Measurements from ENCODE around the gene LILRA5.

DNA sequence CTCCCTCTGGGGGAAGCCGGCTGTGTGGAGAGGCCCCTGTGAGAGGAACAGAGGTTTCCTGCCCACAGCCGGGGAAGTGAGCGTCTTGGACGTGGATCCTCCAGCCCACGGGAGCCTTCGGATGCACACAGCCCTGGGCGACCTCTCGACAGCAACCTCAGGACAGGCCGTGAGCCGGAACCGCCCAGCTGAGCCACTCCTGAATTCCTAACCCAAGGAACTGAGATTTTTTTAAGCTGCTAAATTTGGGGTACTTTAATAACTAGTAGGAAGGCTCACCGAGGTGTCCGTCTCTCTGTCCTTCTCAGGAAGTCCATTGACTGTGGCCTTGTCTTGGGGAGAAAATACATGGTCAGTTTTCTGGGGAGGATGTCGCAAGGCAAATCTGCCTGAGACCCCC lies 42.7 kb upstream of the LILRA5 start:
- TF ChIP-seq, protein P1, sequence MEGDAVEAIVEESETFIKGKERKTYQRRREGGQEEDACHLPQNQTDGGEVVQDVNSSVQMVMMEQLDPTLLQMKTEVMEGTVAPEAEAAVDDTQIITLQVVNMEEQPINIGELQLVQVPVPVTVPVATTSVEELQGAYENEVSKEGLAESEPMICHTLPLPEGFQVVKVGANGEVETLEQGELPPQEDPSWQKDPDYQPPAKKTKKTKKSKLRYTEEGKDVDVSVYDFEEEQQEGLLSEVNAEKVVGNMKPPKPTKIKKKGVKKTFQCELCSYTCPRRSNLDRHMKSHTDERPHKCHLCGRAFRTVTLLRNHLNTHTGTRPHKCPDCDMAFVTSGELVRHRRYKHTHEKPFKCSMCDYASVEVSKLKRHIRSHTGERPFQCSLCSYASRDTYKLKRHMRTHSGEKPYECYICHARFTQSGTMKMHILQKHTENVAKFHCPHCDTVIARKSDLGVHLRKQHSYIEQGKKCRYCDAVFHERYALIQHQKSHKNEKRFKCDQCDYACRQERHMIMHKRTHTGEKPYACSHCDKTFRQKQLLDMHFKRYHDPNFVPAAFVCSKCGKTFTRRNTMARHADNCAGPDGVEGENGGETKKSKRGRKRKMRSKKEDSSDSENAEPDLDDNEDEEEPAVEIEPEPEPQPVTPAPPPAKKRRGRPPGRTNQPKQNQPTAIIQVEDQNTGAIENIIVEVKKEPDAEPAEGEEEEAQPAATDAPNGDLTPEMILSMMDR (IDR thresholded peaks at IDR 0.05), result no peak
- no peak for TF ChIP-seq EZH2 (IDR thresholded peaks at IDR 0.05; ENCODE audit: borderline replicate concordance, insufficient read depth, low read depth, low read length, poor library complexity, severe bottlenecking)
